ENCODE data around the gene NUCB2.

NUCB2 gene

DNA sequence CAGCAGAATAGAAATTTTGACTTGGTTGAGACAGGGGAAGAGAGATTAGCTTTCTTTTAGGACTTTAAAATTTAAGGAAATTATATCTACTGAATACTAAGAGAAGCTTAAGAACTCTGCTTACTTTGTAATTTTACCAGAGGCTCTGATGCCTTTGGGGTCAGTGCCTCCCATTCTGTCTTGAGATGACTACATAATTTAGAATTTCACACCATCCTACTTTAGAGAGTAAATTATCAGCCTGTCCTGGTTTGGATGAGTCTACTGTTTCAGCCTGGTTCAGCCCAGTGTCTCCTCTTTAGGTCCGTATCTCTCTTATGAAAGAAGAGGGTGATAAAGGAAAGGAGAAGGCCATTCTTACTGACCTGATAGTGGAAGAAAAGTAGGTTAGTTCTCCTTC, 9.8 kb downstream of the NUCB2 start:
- H3K4me3 ChIP-seq (replicated peaks; ENCODE audit: low read depth, low read length): no peak overlapping the region
- no peak for DNase-seq (ENCODE audit: low read depth)

DNA sequence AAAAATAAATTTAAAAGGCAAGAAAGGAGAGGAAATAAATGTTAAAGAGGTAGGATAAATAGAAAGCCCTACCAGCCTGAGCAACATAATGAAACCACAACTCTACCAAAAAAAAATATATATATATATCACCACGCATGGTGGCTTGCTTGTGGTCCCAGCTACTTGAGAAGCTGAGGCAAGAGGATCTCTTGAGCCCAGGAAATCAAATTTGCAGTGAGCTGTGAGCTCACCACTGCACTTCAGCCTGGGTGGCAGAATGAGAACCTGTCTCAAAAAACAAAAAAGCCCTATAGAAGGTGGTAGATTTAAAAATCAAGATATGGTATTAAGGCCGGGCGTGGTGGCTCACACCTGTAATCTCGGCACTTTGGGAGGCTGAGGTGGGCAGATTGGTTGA, 10.5 kb downstream of the NUCB2 start:
- TF ChIP-seq, protein P1, sequence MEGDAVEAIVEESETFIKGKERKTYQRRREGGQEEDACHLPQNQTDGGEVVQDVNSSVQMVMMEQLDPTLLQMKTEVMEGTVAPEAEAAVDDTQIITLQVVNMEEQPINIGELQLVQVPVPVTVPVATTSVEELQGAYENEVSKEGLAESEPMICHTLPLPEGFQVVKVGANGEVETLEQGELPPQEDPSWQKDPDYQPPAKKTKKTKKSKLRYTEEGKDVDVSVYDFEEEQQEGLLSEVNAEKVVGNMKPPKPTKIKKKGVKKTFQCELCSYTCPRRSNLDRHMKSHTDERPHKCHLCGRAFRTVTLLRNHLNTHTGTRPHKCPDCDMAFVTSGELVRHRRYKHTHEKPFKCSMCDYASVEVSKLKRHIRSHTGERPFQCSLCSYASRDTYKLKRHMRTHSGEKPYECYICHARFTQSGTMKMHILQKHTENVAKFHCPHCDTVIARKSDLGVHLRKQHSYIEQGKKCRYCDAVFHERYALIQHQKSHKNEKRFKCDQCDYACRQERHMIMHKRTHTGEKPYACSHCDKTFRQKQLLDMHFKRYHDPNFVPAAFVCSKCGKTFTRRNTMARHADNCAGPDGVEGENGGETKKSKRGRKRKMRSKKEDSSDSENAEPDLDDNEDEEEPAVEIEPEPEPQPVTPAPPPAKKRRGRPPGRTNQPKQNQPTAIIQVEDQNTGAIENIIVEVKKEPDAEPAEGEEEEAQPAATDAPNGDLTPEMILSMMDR (IDR thresholded peaks at IDR 0.05; ENCODE audit: low read length, missing control alignments): no peak
- no peak overlapping the region for H3K4me3 ChIP-seq (replicated peaks; ENCODE audit: low read depth, low read length)
- no peak for DNase-seq (ENCODE audit: low read depth)

More for the DNA sequence above, 9.8 kb downstream of the NUCB2 start:
- TF ChIP-seq, protein P1 (IDR thresholded peaks at IDR 0.05; ENCODE audit: low read length, missing control alignments): no peak

DNA sequence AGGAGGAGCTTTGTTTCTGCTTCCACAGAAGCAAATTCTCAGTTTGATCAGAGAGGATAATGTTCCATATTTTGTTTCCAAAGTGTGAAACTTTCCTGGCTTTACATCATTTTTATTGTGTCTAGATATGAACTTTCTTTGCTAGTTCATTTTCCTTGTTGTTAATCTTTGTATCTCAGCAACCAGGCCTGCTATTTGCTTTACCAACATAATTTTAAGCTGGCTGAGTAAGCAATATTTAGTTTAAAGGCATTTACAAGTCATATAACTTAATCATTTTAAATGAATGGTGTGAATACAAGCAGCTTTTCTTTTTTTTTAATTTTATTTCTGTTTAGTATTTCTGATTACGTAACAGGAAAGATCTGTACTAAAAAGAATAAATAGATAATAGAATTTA, 15.2 kb downstream of the NUCB2 start:
- DNase-seq (ENCODE audit: low read depth): no peak
- H3K4me3 ChIP-seq (replicated peaks; ENCODE audit: low read depth, low read length): no peak overlapping the region
- TF ChIP-seq, protein P1 (IDR thresholded peaks at IDR 0.05; ENCODE audit: low read length, missing control alignments): no peak

DNA sequence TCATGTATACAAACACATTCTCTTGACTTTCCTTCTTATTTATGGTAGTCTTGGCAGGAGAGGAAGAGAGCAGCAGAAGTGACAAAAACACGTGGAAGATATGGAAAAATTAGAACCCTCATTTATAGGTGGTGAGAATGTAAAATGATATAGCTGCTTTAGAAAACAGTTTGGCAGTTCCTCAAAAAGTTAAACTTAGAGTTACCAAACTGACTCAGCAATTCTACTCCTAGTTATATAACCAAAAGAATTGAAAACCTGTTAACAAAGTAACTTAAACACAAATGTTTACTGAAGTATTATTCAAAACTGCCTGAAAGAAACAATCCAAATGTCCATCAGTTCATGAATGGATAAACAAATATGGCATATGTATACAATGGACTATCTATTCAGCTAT, 16.8 kb downstream of the NUCB2 start:
- TF ChIP-seq, protein P1 (IDR thresholded peaks at IDR 0.05; ENCODE audit: low read length, missing control alignments): no peak
- DNase-seq (ENCODE audit: low read depth): no peak
- no peak overlapping the region for H3K4me3 ChIP-seq (replicated peaks; ENCODE audit: low read depth, low read length)

DNA sequence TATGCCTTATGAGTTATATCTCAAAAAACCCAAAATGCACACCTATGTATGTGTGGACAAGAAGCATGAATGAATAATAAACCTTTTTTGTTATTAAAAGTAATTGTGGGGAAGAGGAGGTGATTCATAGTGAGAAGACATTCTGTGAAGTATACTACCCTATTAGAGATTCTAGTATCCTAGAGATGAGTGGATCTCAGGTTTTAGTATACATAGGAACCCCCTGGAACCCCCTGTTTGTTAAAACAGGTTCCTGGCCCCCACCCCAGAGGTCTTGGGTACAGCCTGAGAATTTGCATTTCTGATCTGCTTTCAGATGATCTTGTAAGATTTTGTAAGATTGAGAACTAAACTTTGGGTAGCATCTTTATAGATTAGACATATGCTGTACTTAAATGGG, 17.5 kb downstream of the NUCB2 start:
- no peak for DNase-seq (ENCODE audit: low read depth)
- TF ChIP-seq, protein P1 (IDR thresholded peaks at IDR 0.05; ENCODE audit: low read length, missing control alignments): no peak
- H3K4me3 ChIP-seq (replicated peaks; ENCODE audit: low read depth, low read length): no peak overlapping the region

DNA sequence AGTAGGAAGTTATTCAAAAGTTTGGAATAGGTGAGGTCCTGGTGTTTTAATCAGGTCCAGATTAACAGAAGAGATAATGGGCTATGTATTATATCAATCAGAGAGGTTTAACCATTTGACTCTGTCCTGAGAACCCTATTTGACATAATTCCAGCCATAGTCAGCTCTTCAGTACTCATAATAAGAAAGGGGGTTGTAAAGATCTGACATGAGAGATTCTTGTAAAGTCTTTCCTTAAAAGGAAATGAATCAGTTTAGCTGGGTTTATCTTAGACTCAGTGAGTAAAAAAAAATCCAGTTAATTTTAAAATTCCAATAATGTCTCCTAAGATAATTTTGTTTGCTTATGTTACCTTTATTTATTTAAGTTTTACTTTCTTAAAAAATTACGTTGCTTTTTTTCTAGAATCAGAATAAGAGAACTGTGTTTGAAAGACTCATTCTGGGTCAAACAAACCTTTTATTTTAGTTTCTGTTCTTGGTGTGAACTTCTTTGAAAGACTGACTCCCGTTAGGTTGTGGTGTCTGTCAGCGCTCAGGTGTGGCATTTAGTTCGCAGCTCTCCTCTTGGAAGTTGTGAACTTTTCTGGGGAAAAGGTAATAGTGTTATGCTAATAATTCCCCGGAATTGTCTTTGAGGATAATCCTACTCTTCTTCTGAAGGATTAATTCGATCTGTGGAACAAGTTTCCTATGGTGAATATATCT, 20.5 kb downstream of the NUCB2 start:
- H3K4me3 ChIP-seq (replicated peaks; ENCODE audit: low read depth, low read length): no peak overlapping the region
- DNase-seq (ENCODE audit: low read depth): no peak
- TF ChIP-seq, protein P1 (IDR thresholded peaks at IDR 0.05; ENCODE audit: low read length, missing control alignments): no peak

DNA sequence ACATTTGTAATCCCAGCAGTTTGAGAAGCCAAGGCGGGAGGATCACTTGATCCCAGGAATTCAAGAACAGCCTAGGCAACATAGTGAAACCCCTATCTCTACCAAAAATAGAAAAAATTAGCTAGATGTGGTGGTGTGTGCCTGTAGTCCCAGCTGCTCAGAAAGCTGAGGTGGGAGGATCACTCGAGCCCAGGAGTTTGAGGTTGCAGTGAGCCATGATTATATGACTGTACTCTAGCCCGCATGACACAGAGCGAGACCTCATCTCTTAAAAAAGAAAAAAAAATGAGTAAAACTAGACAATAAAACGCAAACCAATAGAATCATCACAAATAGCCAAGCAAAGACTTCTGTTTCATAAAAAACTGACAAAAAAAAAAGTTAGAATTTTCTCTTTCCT, 21.8 kb downstream of the NUCB2 start:
- no peak overlapping the region for H3K4me3 ChIP-seq (replicated peaks; ENCODE audit: low read depth, low read length)
- TF ChIP-seq, protein P1 (IDR thresholded peaks at IDR 0.05; ENCODE audit: low read length, missing control alignments): no peak
- DNase-seq (ENCODE audit: low read depth): no peak
